Prostate gland (tissue), 2 donors: ENCODE data around the gene ADD3.

Experiments
- POLR2A ChIP-seq: fragments of 450-650 bp; IDR thresholded peaks from one replicate; pipeline ENCODE4 v1.6.1; 2016; ENCODE audit warnings: antibody characterized with exemption, mild to moderate bottlenecking
- POLR2AphosphoS5 ChIP-seq: sonication (generic); formaldehyde crosslinking; IDR thresholded peaks from one replicate; pipeline ENCODE4 v1.6.1; 2017; ENCODE audit warnings: antibody characterized with exemption
- TF ChIP-seq, protein P1 (sequence below), 4 experiments: fragments of 200-600 bp in 2 of 4; fragments of 450-650 bp in 2 of 4; sonication (generic) in 2 of 4; IDR thresholded peaks; 1 replicate in 3 of 4; 2 replicates in 1 of 4; pipeline ENCODE4 v1.5.1; 2016 to 2019; ENCODE audit warnings: antibody characterized with exemption in 4 of 4, mild to moderate bottlenecking in 2 of 4, moderate library complexity in 2 of 4

DNA sequence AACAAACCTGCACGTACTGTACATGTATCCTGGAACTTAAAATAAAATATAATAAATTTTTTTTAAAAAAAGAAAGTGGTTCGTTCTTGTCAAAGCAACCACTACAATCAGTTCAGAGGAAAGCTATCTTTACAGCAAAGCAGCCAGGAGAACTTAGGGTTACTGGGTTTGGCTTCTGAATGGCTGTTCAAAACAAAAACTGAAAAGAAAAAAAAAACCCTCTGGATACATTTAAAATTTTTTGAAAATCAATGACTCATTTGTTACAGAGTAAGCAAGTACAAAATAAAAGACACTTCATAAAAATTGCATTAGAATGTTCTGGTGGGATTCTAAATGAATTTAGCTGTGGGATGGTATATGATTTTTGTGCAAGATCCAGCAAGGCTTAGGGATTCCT is 28.6 kb upstream of the ADD3 start:
- TF ChIP-seq POLR2A (no peak), POLR2AphosphoS5 (no peak)
- TF ChIP-seq, protein P1, sequence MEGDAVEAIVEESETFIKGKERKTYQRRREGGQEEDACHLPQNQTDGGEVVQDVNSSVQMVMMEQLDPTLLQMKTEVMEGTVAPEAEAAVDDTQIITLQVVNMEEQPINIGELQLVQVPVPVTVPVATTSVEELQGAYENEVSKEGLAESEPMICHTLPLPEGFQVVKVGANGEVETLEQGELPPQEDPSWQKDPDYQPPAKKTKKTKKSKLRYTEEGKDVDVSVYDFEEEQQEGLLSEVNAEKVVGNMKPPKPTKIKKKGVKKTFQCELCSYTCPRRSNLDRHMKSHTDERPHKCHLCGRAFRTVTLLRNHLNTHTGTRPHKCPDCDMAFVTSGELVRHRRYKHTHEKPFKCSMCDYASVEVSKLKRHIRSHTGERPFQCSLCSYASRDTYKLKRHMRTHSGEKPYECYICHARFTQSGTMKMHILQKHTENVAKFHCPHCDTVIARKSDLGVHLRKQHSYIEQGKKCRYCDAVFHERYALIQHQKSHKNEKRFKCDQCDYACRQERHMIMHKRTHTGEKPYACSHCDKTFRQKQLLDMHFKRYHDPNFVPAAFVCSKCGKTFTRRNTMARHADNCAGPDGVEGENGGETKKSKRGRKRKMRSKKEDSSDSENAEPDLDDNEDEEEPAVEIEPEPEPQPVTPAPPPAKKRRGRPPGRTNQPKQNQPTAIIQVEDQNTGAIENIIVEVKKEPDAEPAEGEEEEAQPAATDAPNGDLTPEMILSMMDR (IDR thresholded peaks at IDR 0.05) = no peak
